H1 (cell line): ENCODE data around the gene RMND5A. TPM values are rescaled to one million over a fixed set of nuclear protein-coding genes. Genes with fewer than 3 reads are reported as not detected.

Experiments used
- CTCF ChIA-PET: fragments of 300-600 bp; sonication (Branson Sonifier 250); formaldehyde crosslinking; loops from one replicate; lab custom pipeline; 2021; ENCODE audit not compliant: partially characterized antibody; lab: Charles Lee
- POLR2A ChIA-PET: fragments of 300-600 bp; sonication (Branson Sonifier 250); formaldehyde crosslinking; loops from one replicate; lab custom pipeline; 2021; ENCODE audit warnings: inconsistent platforms; ENCODE audit not compliant: partially characterized antibody; lab: Charles Lee
- DNase-seq, 2 experiments: peaks; one replicate each; pipeline versions ENCODE4 v3.0.0 to v3.0.0-alpha.2; 2010 to 2022; ENCODE audit warnings: low spot score in 2 of 2, low read depth in 1 of 2, mixed read lengths in 1 of 2
- FAIRE-seq: peaks from 2 replicates; lab custom pipeline; 2011; peaks lifted over from hg19 to GRCh38; lab: Jason Lieb, UNC
- H2AFZ ChIP-seq: 2 replicates; pipeline ENCODE4 v1.8.1; 2012; ENCODE audit warnings: low read length, inconsistent platforms
- H2AK5ac ChIP-seq: 2 replicates; pipeline ENCODE4 v1.6.1; 2013; ENCODE audit warnings: low read depth, low read length
- H2BK120ac ChIP-seq: replicated peaks from 2 replicates; pipeline ENCODE3; 2013; ENCODE audit warnings: low read depth, low read length, inconsistent platforms
- H2BK12ac ChIP-seq: 2 replicates; pipeline ENCODE4 v1.6.1; 2013; ENCODE audit warnings: low read depth, low read length
- H2BK15ac ChIP-seq: 2 replicates; pipeline ENCODE4 v1.6.1; 2013; ENCODE audit warnings: low read length
- H2BK20ac ChIP-seq: 2 replicates; pipeline ENCODE4 v1.6.1; 2013; ENCODE audit warnings: low read length
- H2BK5ac ChIP-seq: 2 replicates; pipeline ENCODE4 v1.6.1; 2013; ENCODE audit warnings: low read depth, low read length
- H3K14ac ChIP-seq: 2 replicates; pipeline ENCODE4 v1.6.1; 2013; ENCODE audit warnings: inconsistent platforms; ENCODE audit not compliant: insufficient read length
- H3K18ac ChIP-seq: 2 replicates; pipeline ENCODE4 v1.6.1; 2013; ENCODE audit warnings: low read length; ENCODE audit errors: extremely low read depth
- H3K23ac ChIP-seq: 2 replicates; pipeline ENCODE4 v1.6.1; 2013; ENCODE audit warnings: inconsistent platforms; ENCODE audit not compliant: insufficient read length
- H3K23me2 ChIP-seq: 2 replicates; pipeline ENCODE4 v1.6.1; 2013; ENCODE audit warnings: low read depth, low read length
- H3K27ac ChIP-seq: 2 replicates; pipeline ENCODE4 v1.6.1; 2011; ENCODE audit warnings: low read depth, low read length, inconsistent platforms
- H3K27me3 ChIP-seq, 4 experiments: replicated peaks in 1 of 4; 1 replicate in 1 of 4; 2 replicates in 3 of 4; pipeline versions ENCODE4 v1.6.1 to v1.8.1; 2011 to 2013; ENCODE audit warnings: low read length in 3 of 4, mild to moderate bottlenecking in 3 of 4, inconsistent platforms in 2 of 4, mixed read lengths in 2 of 4, moderate library complexity in 1 of 4; ENCODE audit not compliant: control insufficient read depth in 3 of 4, insufficient read depth in 3 of 4; ENCODE audit errors: extremely low read depth in 1 of 4
- H3K36me3 ChIP-seq, 4 experiments: 2 replicates each; pipeline versions ENCODE4 v1.6.1 to v1.8.1; 2011 to 2013; ENCODE audit warnings: mild to moderate bottlenecking in 4 of 4, low read length in 3 of 4, moderate library complexity in 2 of 4, control low read depth in 1 of 4, inconsistent platforms in 1 of 4; ENCODE audit not compliant: insufficient read depth in 4 of 4, control insufficient read depth in 2 of 4
- H3K4ac ChIP-seq: replicated peaks from 2 replicates; pipeline ENCODE3; 2013; ENCODE audit warnings: low read length, low read depth, mixed read lengths, inconsistent platforms; ENCODE audit not compliant: insufficient read length
- H3K4me1 ChIP-seq, 4 experiments: replicated peaks in 1 of 4; 1 replicate in 1 of 4; 2 replicates in 3 of 4; pipeline versions ENCODE4 v1.6.1 to v1.8.1; 2011 to 2013; ENCODE audit warnings: low read length in 3 of 4, inconsistent platforms in 2 of 4, mixed read lengths in 1 of 4; ENCODE audit not compliant: insufficient read depth in 4 of 4, control insufficient read depth in 3 of 4
- H3K4me2 ChIP-seq, 2 experiments: 2 replicates each; pipeline versions ENCODE4 v1.6.1 to v1.8.1; 2011 to 2013; ENCODE audit warnings: low read depth in 2 of 2, low read length in 2 of 2, control low read depth in 1 of 2, inconsistent platforms in 1 of 2, mild to moderate bottlenecking in 1 of 2; ENCODE audit not compliant: insufficient read depth in 1 of 2
- H3K4me3 ChIP-seq, 4 experiments: fragments of 200-600, 300-600 bp in 1 of 4; sonication (generic), shearing (Covaris generic), sonication (Bioruptor Twin) in 1 of 4; 2 replicates each; pipeline versions ENCODE4 v1.5.1 to v1.8.1; 2011 to 2016; ENCODE audit warnings: low read length in 4 of 4, low read depth in 3 of 4, control low read depth in 2 of 4, inconsistent platforms in 2 of 4, mild to moderate bottlenecking in 2 of 4, mixed read lengths in 1 of 4, moderate library complexity in 1 of 4; ENCODE audit not compliant: insufficient read depth in 2 of 4; ENCODE audit errors: extremely low read depth in 1 of 4
- H3K56ac ChIP-seq: replicated peaks from 2 replicates; pipeline ENCODE3; 2013; ENCODE audit warnings: low read depth, mild to moderate bottlenecking, mixed read lengths, low read length, inconsistent platforms; ENCODE audit not compliant: insufficient read length
- H3K79me1 ChIP-seq: 2 replicates; pipeline ENCODE4 v1.6.1; 2013; ENCODE audit warnings: low read depth, low read length, control low read depth
- H3K79me2 ChIP-seq, 2 experiments: 2 replicates each; pipeline versions ENCODE4 v1.6.1 to v1.8.1; 2012 to 2013; ENCODE audit warnings: low read length in 2 of 2, mild to moderate bottlenecking in 2 of 2, inconsistent platforms in 1 of 2; ENCODE audit not compliant: insufficient read depth in 2 of 2, control insufficient read depth in 1 of 2
- H3K9ac ChIP-seq, 4 experiments: replicated peaks in 1 of 4; 1 replicate in 1 of 4; 2 replicates in 3 of 4; pipeline versions ENCODE4 v1.6.1 to v1.8.1; 2011 to 2013; ENCODE audit warnings: low read depth in 3 of 4, low read length in 3 of 4, control low read depth in 2 of 4, mild to moderate bottlenecking in 2 of 4, moderate library complexity in 2 of 4, inconsistent platforms in 1 of 4; ENCODE audit errors: extremely low read depth in 1 of 4
- H3K9me3 ChIP-seq, 2 experiments: 2 replicates each; pipeline versions ENCODE4 v1.6.1 to v1.8.1; 2012 to 2013; ENCODE audit warnings: mild to moderate bottlenecking in 2 of 2, moderate library complexity in 2 of 2, control low read depth in 1 of 2, inconsistent platforms in 1 of 2, low read depth in 1 of 2, low read length in 1 of 2, mixed read lengths in 1 of 2; ENCODE audit not compliant: insufficient read depth in 2 of 2
- H4K20me1 ChIP-seq, 2 experiments: replicated peaks in 1 of 2; 2 replicates each; pipeline versions ENCODE3 to v1.8.1; 2011 to 2013; ENCODE audit warnings: inconsistent platforms in 2 of 2, low read length in 2 of 2, mild to moderate bottlenecking in 1 of 2; ENCODE audit not compliant: insufficient read depth in 2 of 2, control insufficient read depth in 1 of 2
- H4K5ac ChIP-seq: 2 replicates; pipeline ENCODE4 v1.6.1; 2013; ENCODE audit warnings: low read length, low read depth, mixed read lengths, inconsistent platforms; ENCODE audit not compliant: insufficient read length
- H4K8ac ChIP-seq: 2 replicates; pipeline ENCODE4 v1.8.0; 2013; ENCODE audit warnings: mild to moderate bottlenecking, moderate library complexity, low read length, inconsistent platforms; ENCODE audit not compliant: insufficient read depth; ENCODE audit errors: extremely low read depth
- H4K91ac ChIP-seq: replicated peaks from 2 replicates; pipeline ENCODE3; 2013; ENCODE audit warnings: low read length, mixed read lengths, inconsistent platforms; ENCODE audit not compliant: insufficient read length
- HDAC2 ChIP-seq, 2 experiments: fragments of 300-600 bp in 1 of 2; sonication (generic) in 1 of 2; IDR thresholded peaks; 2 replicates each; pipeline ENCODE4 v1.6.1; 2011 to 2012; ENCODE audit warnings: low read depth in 2 of 2, low read length in 2 of 2, mild to moderate bottlenecking in 2 of 2, moderate library complexity in 2 of 2, borderline replicate concordance in 1 of 2, inconsistent platforms in 1 of 2
- JUN ChIP-seq: IDR thresholded peaks from 2 replicates; pipeline ENCODE4 v1.6.1; 2011; ENCODE audit warnings: low read depth, mild to moderate bottlenecking, improper control_type of control experiment, low read length
- SRF ChIP-seq: IDR thresholded peaks from 2 replicates; pipeline ENCODE4 v1.6.1; 2011; ENCODE audit warnings: mild to moderate bottlenecking, low read depth, low read length, moderate library complexity
- TCF12 ChIP-seq: IDR thresholded peaks from 2 replicates; pipeline ENCODE4 v1.6.1; 2011; ENCODE audit warnings: low read depth, mild to moderate bottlenecking, low read length
- WGBS, 2 experiments: shearing (Covaris generic) in 1 of 2; methylation state at CpG; one replicate each; pipeline versions ENCODE4 v1.1.6 to v1.1.7; 2013 to 2015; ENCODE audit warnings: low lambda C conversion rate in 2 of 2, mixed read lengths in 2 of 2, inconsistent platforms in 1 of 2, low coverage in 1 of 2, missing lambda C conversion rate in 1 of 2; ENCODE audit not compliant: insufficient replicate concordance in 2 of 2, insufficient coverage in 1 of 2, insufficient read length in 1 of 2; ENCODE audit errors: extremely low coverage in 1 of 2, missing lambda C conversion rate in 1 of 2; 5-methylcytosine and 5-hydroxymethylcytosine counted together
- polyA plus RNA-seq, 7 experiments: library from polyadenylated mRNA; depleted of rRNA in 3 of 7; stranded (reverse) in 5 of 7; unstranded in 2 of 7; fragments of >200 nt in 5 of 7; fragments of 200-250 nt in 2 of 7; gene quantifications; 1 replicate in 5 of 7; 2 replicates in 1 of 7; 4 replicates in 1 of 7; pipeline versions ENCODE4 v1.2.1 to v1.2.3, GENCODE V29; 2011 to 2013; ENCODE audit warnings: missing spikeins in 2 of 7, mixed read lengths in 2 of 7
- total RNA-seq: library from RNA; stranded (reverse); fragmentation: NEBNext Ultra II Directional; extraction: Animal tissue kit (Norgen Biotek cat#: 25700); gene quantifications from 2 replicates; pipeline ENCODE4 v1.2.1, GENCODE V29; 2021

Gene RMND5A
- total and polyA plus RNA-seq, 2 of the 8 experiments (the other 6 are each of a cell fraction or from before 2014, with no cell fraction given), result 21.0 to 66.2 TPM

GRCh38 chr2:86675104-86675503, 45.0 kb upstream of the RMND5A start:
- no peak overlapping the region for H2BK20ac ChIP-seq
- no peak for FAIRE-seq
- no peak overlapping the region for H3K4ac ChIP-seq
- no peak overlapping the region for H2BK120ac ChIP-seq
- no peak overlapping the region for H2AK5ac ChIP-seq
- H3K9ac ChIP-seq, result no peak overlapping the region
- H3K18ac ChIP-seq, result no peak overlapping the region
- H3K4me3 ChIP-seq, result no peak overlapping the region
- CTCF ChIA-PET, result interaction anchor here (0.5 to 2.5 kb wide), 6 partner anchors 10 to 194 kb away, joined by 3 to 6 read pairs (median 3); no protein-coding TSS in a partner anchor
- no peak overlapping the region for H2BK5ac ChIP-seq
- WGBS, 2 experiments, result 92% methylated on average over 2 of the region's 2 CpGs; no CpG with 5 or more reads in 1 of the 2 experiments
- no peaks in the 10 kb centered on the region for H3K36me3 ChIP-seq
- H3K27me3 ChIP-seq, result no peaks in the 10 kb centered on the region
- no peak overlapping the region for H4K8ac ChIP-seq
- DNase-seq, result no peak
- no peak overlapping the region for H3K56ac ChIP-seq
- H3K14ac ChIP-seq, result no peak overlapping the region
- H2AFZ ChIP-seq, result no peak overlapping the region
- no peaks in the 10 kb centered on the region for H3K9me3 ChIP-seq
- POLR2A ChIA-PET, result no interaction called here
- no peaks in the 10 kb centered on the region for H3K4me1 ChIP-seq
- H3K79me2 ChIP-seq, result no peaks in the 10 kb centered on the region
- no peak overlapping the region for H2BK12ac ChIP-seq
- no peak overlapping the region for H3K27ac ChIP-seq
- H3K23ac ChIP-seq, result no peak overlapping the region
- H4K20me1 ChIP-seq, result no peaks in the 10 kb centered on the region
- H3K4me2 ChIP-seq, result no peak overlapping the region
- H4K91ac ChIP-seq, result no peak overlapping the region
- no peak overlapping the region for H4K5ac ChIP-seq
- no peaks in the 10 kb centered on the region for H3K23me2 ChIP-seq
- H3K79me1 ChIP-seq, result no peaks in the 10 kb centered on the region
- H2BK15ac ChIP-seq, result no peak overlapping the region
- TF ChIP-seq SRF (no peak), TCF12 (no peak), JUN (no peak), HDAC2 (IDR thresholded peaks at IDR 0.05; ENCODE audit: borderline replicate concordance in 1 of 2, low read depth in 2 of 2, low read length in 2 of 2) (no peak)
